Astrocyte (in vitro differentiated cells and primary cell): ENCODE results near the gene SATB2.

Experiments
- EZH2 ChIP-seq: IDR thresholded peaks from 2 replicates; pipeline ENCODE4 v1.6.1; 2012; ENCODE audit warnings: mild to moderate bottlenecking, low read length, inconsistent platforms; ENCODE audit not compliant: insufficient read depth
- TF ChIP-seq, protein P1 (sequence below): IDR thresholded peaks from 2 replicates; pipeline ENCODE4 v1.5.1; 2011; ENCODE audit warnings: low read depth, mild to moderate bottlenecking, inconsistent platforms, low read length, moderate library complexity; ENCODE audit not compliant: insufficient read depth

- TF ChIP-seq, protein P1, sequence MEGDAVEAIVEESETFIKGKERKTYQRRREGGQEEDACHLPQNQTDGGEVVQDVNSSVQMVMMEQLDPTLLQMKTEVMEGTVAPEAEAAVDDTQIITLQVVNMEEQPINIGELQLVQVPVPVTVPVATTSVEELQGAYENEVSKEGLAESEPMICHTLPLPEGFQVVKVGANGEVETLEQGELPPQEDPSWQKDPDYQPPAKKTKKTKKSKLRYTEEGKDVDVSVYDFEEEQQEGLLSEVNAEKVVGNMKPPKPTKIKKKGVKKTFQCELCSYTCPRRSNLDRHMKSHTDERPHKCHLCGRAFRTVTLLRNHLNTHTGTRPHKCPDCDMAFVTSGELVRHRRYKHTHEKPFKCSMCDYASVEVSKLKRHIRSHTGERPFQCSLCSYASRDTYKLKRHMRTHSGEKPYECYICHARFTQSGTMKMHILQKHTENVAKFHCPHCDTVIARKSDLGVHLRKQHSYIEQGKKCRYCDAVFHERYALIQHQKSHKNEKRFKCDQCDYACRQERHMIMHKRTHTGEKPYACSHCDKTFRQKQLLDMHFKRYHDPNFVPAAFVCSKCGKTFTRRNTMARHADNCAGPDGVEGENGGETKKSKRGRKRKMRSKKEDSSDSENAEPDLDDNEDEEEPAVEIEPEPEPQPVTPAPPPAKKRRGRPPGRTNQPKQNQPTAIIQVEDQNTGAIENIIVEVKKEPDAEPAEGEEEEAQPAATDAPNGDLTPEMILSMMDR, result no peak
- TF ChIP-seq EZH2, result peak; percentile 6
These were observed 9.5 kb upstream of the SATB2 start for GRCh38 chr2:199467066-199467822.
